ENCODE data around the gene OOSP4A. TPM values are rescaled to one million over a fixed set of nuclear protein-coding genes. Genes with fewer than 3 reads are reported as not detected.

The OOSP4A gene
- total and polyA plus RNA-seq, 2 of the 4 experiments (the other 2 are of a cell fraction): not detected

GRCh38 chr11:59990421-59990820 lies 26.6 kb downstream of the OOSP4A start:
- H3K27ac ChIP-seq (ENCODE audit: insufficient read depth, low read length): no peak overlapping the region
- ChIA-PET CTCF (no interaction called here), POLR2A (ENCODE audit: unreplicated experiment) (no interaction called here)
- ATAC-seq (ENCODE audit: low read depth) (no peak), DNase-seq (no peak)
- dilution Hi-C loops (cut with HindIII; ENCODE audit: low sequenced_read_pairs, unreplicated experiment) (no loop called here), in situ Hi-C loops (cut with MboI; ENCODE audit: low sequenced_read_pairs) (no loop called here), intact Hi-C loops (cut with micrococcal nuclease) (no loop called here)
- H2BK5ac ChIP-seq (ENCODE audit: low read depth, low read length, poor library complexity, severe bottlenecking): no peak overlapping the region
- no peak overlapping the region for H3K18ac ChIP-seq (ENCODE audit: low read depth, low read length)
- H2BK15ac ChIP-seq (ENCODE audit: low read depth, low read length): no peak overlapping the region
- H2BK20ac ChIP-seq (ENCODE audit: low read depth, low read length): no peak overlapping the region
- H2AFZ ChIP-seq (replicated peaks; ENCODE audit: low read length, poor library complexity): no peak overlapping the region
- no peak overlapping the region for H3K4me3 ChIP-seq (ENCODE audit: insufficient read depth, low read depth, low read length)
- H3K14ac ChIP-seq (replicated peaks; ENCODE audit: low read depth, low read length): no peak overlapping the region
- H3K9me1 ChIP-seq (ENCODE audit: insufficient read depth, low read length): no peaks in the 10 kb centered on the region
- H3K4ac ChIP-seq (ENCODE audit: low read depth, low read length): no peak overlapping the region
- H2AK5ac ChIP-seq (ENCODE audit: low read depth, low read length): no peak overlapping the region
- no CpG with 5 or more reads among the region's 1 CpG for WGBS, 2 experiments (ENCODE audit: extremely low coverage in 2 of 2, insufficient read length in 1 of 2)
- no peaks in the 10 kb centered on the region for H4K20me1 ChIP-seq (ENCODE audit: insufficient read depth, low read length)
- H2AK9ac ChIP-seq (replicated peaks; ENCODE audit: low read depth, low read length, poor library complexity): no peak overlapping the region
- TF ChIP-seq USF2 (IDR thresholded peaks at IDR 0.05; ENCODE audit: low read depth, low read length) (no peak), BHLHE40 (IDR thresholded peaks at IDR 0.05; ENCODE audit: low read depth, low read length) (no peak), RFX5 (IDR thresholded peaks at IDR 0.05; ENCODE audit: low read depth, low read length) (no peak), MXI1 (IDR thresholded peaks at IDR 0.05; ENCODE audit: borderline replicate concordance, low read depth, low read length) (no peak), FOS (IDR thresholded peaks at IDR 0.05; ENCODE audit: low read depth, low read length) (no peak), NFE2L2 (IDR thresholded peaks at IDR 0.05; ENCODE audit: low read depth, low read length) (no peak), MAZ (IDR thresholded peaks at IDR 0.05; ENCODE audit: borderline replicate concordance, low read depth, low read length) (no peak), RAD21 (IDR thresholded peaks at IDR 0.05; ENCODE audit: low read length) (no peak), POLR2A (IDR thresholded peaks at IDR 0.05; ENCODE audit: low read depth, low read length) (no peak), MAFK (IDR thresholded peaks at IDR 0.05; ENCODE audit: low read depth, low read length) (no peak)
- TF ChIP-seq, protein P1, sequence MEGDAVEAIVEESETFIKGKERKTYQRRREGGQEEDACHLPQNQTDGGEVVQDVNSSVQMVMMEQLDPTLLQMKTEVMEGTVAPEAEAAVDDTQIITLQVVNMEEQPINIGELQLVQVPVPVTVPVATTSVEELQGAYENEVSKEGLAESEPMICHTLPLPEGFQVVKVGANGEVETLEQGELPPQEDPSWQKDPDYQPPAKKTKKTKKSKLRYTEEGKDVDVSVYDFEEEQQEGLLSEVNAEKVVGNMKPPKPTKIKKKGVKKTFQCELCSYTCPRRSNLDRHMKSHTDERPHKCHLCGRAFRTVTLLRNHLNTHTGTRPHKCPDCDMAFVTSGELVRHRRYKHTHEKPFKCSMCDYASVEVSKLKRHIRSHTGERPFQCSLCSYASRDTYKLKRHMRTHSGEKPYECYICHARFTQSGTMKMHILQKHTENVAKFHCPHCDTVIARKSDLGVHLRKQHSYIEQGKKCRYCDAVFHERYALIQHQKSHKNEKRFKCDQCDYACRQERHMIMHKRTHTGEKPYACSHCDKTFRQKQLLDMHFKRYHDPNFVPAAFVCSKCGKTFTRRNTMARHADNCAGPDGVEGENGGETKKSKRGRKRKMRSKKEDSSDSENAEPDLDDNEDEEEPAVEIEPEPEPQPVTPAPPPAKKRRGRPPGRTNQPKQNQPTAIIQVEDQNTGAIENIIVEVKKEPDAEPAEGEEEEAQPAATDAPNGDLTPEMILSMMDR (conservative IDR thresholded peaks at IDR 0.05; ENCODE audit: low read depth, low read length): no peak
- TF ChIP-seq, protein P2, sequence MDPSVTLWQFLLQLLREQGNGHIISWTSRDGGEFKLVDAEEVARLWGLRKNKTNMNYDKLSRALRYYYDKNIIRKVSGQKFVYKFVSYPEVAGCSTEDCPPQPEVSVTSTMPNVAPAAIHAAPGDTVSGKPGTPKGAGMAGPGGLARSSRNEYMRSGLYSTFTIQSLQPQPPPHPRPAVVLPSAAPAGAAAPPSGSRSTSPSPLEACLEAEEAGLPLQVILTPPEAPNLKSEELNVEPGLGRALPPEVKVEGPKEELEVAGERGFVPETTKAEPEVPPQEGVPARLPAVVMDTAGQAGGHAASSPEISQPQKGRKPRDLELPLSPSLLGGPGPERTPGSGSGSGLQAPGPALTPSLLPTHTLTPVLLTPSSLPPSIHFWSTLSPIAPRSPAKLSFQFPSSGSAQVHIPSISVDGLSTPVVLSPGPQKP (IDR thresholded peaks at IDR 0.05; ENCODE audit: borderline replicate concordance, low read depth, low read length): no peak
- no peak overlapping the region for H2BK120ac ChIP-seq (ENCODE audit: low read depth, low read length)
- no peak overlapping the region for H3K4me2 ChIP-seq (ENCODE audit: low read depth, low read length)
- H4K5ac ChIP-seq (ENCODE audit: low read depth, low read length): no peak overlapping the region
- no peaks in the 10 kb centered on the region for H3K36me3 ChIP-seq (ENCODE audit: control insufficient read depth, insufficient read depth, low read length)
- H3K23ac ChIP-seq (ENCODE audit: low read depth, low read length): no peak overlapping the region
- H3K79me1 ChIP-seq (ENCODE audit: low read depth in 1 of 2, low read length in 2 of 2): no peaks in the 10 kb centered on the region
- H3K9me3 ChIP-seq (ENCODE audit: control insufficient read depth, insufficient read depth, low read length): no peaks in the 10 kb centered on the region; the same call in 1 of the 2 replicates
- H4K91ac ChIP-seq (ENCODE audit: insufficient read depth, low read depth, low read length): no peak overlapping the region
- BruUV-seq (replicated peaks): no TSS peak
- H3K56ac ChIP-seq (ENCODE audit: extremely low read depth, insufficient read depth, low read length): no peak overlapping the region
- no peaks in the 10 kb centered on the region for H3K27me3 ChIP-seq (ENCODE audit: control insufficient read depth, insufficient read depth, low read length)
- H3K4me1 ChIP-seq (ENCODE audit: control insufficient read depth, insufficient read depth, low read length): no peaks in the 10 kb centered on the region
- H4K8ac ChIP-seq (ENCODE audit: low read depth in 2 of 2, low read length in 2 of 2): no peak overlapping the region
- no peak overlapping the region for H3K9ac ChIP-seq (ENCODE audit: low read depth, low read length)

Measured in IMR-90 (cell line).